ENCODE measurements around the gene MAPT.

The MAPT gene

GRCh38 chr17:45977976-45978626 lies 83.7 kb downstream of the MAPT start:
- ChIA-PET CTCF (no interaction called here), POLR2A (ENCODE audit: low non-redundant PET) (no interaction called here)
- H3K27ac ChIP-seq, result no peak overlapping the region
- no peak for TF ChIP-seq CTCF (conservative IDR thresholded peaks at IDR 0.05; ENCODE audit: low read depth)
- DNase-seq (ENCODE audit: low spot score), result no peak

DNA sequence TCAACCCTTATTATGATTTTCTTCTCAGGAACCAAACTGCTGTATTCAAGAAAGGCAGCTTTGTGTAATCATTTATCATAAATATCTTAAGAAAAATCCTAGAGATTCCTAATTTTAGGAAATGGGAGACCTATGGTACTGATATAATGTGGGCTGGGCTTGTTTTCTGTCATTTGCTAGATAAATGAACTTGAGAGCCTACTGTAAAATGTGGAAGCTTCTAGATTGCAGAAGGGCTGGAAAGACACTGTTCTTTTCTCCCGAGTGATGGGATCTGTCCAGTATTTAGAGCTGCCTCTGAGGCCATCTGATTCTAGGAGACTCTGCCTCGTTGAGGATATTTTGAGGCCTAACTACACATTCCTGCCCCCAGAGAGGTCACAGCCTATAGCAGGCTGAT lies 84.8 kb downstream of the MAPT start:
- ChIA-PET CTCF (no interaction called here), POLR2A (ENCODE audit: low non-redundant PET) (no interaction called here)
- no peak overlapping the region for H3K27ac ChIP-seq
- TF ChIP-seq CTCF (conservative IDR thresholded peaks at IDR 0.05; ENCODE audit: low read depth), result no peak
- no peak for DNase-seq (ENCODE audit: low spot score)

- POLR2A ChIA-PET (ENCODE audit: low non-redundant PET), result no interaction called here
- TF ChIP-seq CTCF (conservative IDR thresholded peaks at IDR 0.05; ENCODE audit: low read depth), result no peak
- H3K27ac ChIP-seq, result no peak overlapping the region
- CTCF ChIA-PET, result no interaction called here
- no peak for DNase-seq (ENCODE audit: low spot score)
These were observed 86.5 kb downstream of the MAPT start for GRCh38 chr17:45980855-45981254.

GRCh38 chr17:45981306-45981705 lies 87.0 kb downstream of the MAPT start:
- ChIA-PET POLR2A (ENCODE audit: low non-redundant PET) (no interaction called here), CTCF (no interaction called here)

GRCh38 chr17:45982791-45983613 lies 88.6 kb downstream of the MAPT start:
- DNase-seq (ENCODE audit: low spot score), result no peak
- H3K27ac ChIP-seq, result no peak overlapping the region
- ChIA-PET CTCF (interaction anchor here (0.9 kb wide), 1 partner anchor 34 kb away, joined by 4 read pairs; no protein-coding TSS in a partner anchor), POLR2A (ENCODE audit: low non-redundant PET) (no interaction called here)
- TF ChIP-seq CTCF (conservative IDR thresholded peaks at IDR 0.05; ENCODE audit: low read depth), result no peak

More at GRCh38 chr17:45981306-45981705, 87.0 kb downstream of the MAPT start:
- H3K27ac ChIP-seq, result no peak overlapping the region
- no peak for TF ChIP-seq CTCF (conservative IDR thresholded peaks at IDR 0.05; ENCODE audit: low read depth)
- DNase-seq (ENCODE audit: low spot score), result no peak

DNA sequence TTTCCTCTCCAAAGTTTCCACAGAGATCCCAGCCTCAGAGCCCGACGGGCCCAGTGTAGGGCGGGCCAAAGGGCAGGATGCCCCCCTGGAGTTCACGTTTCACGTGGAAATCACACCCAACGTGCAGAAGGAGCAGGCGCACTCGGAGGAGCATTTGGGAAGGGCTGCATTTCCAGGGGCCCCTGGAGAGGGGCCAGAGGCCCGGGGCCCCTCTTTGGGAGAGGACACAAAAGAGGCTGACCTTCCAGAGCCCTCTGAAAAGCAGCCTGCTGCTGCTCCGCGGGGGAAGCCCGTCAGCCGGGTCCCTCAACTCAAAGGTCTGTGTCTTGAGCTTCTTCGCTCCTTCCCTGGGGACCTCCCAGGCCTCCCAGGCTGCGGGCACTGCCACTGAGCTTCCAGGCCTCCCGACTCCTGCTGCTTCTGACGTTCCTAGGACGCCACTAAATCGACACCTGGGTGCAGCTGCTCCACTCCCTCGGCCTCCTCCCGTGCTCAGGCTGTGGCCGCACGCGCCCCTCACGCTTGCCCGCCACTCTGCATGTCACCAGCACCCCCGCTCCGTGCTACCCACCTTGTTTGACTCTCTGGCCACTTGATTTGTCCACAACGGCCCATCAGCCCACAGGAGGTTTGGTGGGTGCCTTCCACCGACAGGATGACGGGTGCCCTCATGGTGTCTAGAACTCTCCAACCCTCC lies 89.4 kb downstream of the MAPT start:
- no peak overlapping the region for H3K27ac ChIP-seq
- no peak for TF ChIP-seq CTCF (conservative IDR thresholded peaks at IDR 0.05; ENCODE audit: low read depth)
- CTCF ChIA-PET, result no interaction called here
- POLR2A ChIA-PET (ENCODE audit: low non-redundant PET), result no interaction called here
- DNase-seq (ENCODE audit: low spot score), result no peak
